ENCODE data around the gene SCD5. TPM values are rescaled to one million over a fixed set of nuclear protein-coding genes. Genes with fewer than 3 reads are reported as not detected.

The SCD5 gene
- polyA plus RNA-seq, 1 donor from 2014 or later: 212 TPM

DNA sequence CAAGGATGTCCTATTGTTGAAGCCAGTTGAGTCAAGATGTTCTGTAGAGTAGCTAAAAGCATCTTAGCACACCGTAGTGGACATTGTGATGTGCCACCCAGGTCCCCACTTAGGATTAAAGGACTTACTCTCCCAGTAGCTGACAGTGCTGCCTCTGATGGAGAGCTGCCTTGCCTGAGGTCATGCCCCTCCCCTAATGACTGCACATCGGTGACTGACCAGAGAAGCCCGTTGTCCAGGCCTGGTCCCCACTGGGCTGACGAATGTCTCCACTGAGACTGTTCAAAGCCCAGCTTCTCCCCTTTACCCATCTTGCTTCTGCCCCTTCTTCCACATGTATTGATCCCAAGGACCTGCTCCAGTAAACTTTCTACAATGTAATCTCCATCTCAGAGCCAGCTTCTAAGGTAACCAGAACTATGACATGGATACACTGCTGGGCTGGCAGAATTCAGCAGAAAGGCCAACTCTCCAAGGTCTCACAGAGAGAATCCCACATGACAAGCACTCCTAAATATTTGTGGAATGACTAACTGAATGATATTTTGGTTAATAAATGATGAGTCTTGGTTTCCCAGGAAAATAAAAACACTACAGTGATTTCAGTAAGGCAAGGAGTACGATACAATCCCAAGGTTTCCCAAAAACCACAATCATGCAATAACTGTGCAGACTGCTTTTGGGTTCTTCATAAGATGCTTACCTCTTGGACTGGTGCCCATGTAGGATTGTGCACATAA, 154.4 kb downstream of the SCD5 start:
- no peak overlapping the region for H3K9ac ChIP-seq (ENCODE audit: low read length)
- H3K9me2 ChIP-seq (ENCODE audit: insufficient read depth, low read length): no peaks in the 10 kb centered on the region
- H3K27ac ChIP-seq (ENCODE audit: low read length): no peak overlapping the region
- no peaks in the 10 kb centered on the region for H3K36me3 ChIP-seq (ENCODE audit: insufficient read depth, low read length)
- H3K27me3 ChIP-seq (ENCODE audit: insufficient read depth, low read depth, low read length): no peaks in the 10 kb centered on the region
- no peak overlapping the region for H3K4me2 ChIP-seq (ENCODE audit: low read length)
- TF ChIP-seq EP300 (conservative IDR thresholded peaks at IDR 0.05; ENCODE audit: poor library complexity, severe bottlenecking) (no peak), EZH2 (IDR thresholded peaks at IDR 0.05; ENCODE audit: borderline replicate concordance, insufficient read depth, low read length, poor library complexity, severe bottlenecking) (no peak), TAF1 (IDR thresholded peaks at IDR 0.05; ENCODE audit: low read depth) (no peak), POLR2AphosphoS5 (IDR thresholded peaks at IDR 0.05) (no peak), RAD21 (conservative IDR thresholded peaks at IDR 0.05) (no peak), SMC3 (conservative IDR thresholded peaks at IDR 0.05; ENCODE audit: poor library complexity) (no peak), MXI1 (conservative IDR thresholded peaks at IDR 0.05; ENCODE audit: poor library complexity, severe bottlenecking) (no peak)
- TF ChIP-seq, protein P1, sequence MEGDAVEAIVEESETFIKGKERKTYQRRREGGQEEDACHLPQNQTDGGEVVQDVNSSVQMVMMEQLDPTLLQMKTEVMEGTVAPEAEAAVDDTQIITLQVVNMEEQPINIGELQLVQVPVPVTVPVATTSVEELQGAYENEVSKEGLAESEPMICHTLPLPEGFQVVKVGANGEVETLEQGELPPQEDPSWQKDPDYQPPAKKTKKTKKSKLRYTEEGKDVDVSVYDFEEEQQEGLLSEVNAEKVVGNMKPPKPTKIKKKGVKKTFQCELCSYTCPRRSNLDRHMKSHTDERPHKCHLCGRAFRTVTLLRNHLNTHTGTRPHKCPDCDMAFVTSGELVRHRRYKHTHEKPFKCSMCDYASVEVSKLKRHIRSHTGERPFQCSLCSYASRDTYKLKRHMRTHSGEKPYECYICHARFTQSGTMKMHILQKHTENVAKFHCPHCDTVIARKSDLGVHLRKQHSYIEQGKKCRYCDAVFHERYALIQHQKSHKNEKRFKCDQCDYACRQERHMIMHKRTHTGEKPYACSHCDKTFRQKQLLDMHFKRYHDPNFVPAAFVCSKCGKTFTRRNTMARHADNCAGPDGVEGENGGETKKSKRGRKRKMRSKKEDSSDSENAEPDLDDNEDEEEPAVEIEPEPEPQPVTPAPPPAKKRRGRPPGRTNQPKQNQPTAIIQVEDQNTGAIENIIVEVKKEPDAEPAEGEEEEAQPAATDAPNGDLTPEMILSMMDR (IDR thresholded peaks at IDR 0.05; ENCODE audit: poor library complexity, severe bottlenecking): no peak
- TF ChIP-seq, protein P2, sequence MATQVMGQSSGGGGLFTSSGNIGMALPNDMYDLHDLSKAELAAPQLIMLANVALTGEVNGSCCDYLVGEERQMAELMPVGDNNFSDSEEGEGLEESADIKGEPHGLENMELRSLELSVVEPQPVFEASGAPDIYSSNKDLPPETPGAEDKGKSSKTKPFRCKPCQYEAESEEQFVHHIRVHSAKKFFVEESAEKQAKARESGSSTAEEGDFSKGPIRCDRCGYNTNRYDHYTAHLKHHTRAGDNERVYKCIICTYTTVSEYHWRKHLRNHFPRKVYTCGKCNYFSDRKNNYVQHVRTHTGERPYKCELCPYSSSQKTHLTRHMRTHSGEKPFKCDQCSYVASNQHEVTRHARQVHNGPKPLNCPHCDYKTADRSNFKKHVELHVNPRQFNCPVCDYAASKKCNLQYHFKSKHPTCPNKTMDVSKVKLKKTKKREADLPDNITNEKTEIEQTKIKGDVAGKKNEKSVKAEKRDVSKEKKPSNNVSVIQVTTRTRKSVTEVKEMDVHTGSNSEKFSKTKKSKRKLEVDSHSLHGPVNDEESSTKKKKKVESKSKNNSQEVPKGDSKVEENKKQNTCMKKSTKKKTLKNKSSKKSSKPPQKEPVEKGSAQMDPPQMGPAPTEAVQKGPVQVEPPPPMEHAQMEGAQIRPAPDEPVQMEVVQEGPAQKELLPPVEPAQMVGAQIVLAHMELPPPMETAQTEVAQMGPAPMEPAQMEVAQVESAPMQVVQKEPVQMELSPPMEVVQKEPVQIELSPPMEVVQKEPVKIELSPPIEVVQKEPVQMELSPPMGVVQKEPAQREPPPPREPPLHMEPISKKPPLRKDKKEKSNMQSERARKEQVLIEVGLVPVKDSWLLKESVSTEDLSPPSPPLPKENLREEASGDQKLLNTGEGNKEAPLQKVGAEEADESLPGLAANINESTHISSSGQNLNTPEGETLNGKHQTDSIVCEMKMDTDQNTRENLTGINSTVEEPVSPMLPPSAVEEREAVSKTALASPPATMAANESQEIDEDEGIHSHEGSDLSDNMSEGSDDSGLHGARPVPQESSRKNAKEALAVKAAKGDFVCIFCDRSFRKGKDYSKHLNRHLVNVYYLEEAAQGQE (IDR thresholded peaks at IDR 0.05; ENCODE audit: borderline replicate concordance): no peak
- H3F3A ChIP-seq (ENCODE audit: insufficient read depth, low read length, poor library complexity, severe bottlenecking): no peaks in the 10 kb centered on the region
- no peaks in the 10 kb centered on the region for H3K9me3 ChIP-seq (ENCODE audit: low read length)
- no peaks in the 10 kb centered on the region for H4K20me1 ChIP-seq (ENCODE audit: insufficient read depth)
- H3K79me2 ChIP-seq (replicated peaks; ENCODE audit: insufficient read depth, low read length): no peaks in the 10 kb centered on the region
- no peak overlapping the region for H3K4me3 ChIP-seq (ENCODE audit: low read length)
- no peak overlapping the region for H2AFZ ChIP-seq (ENCODE audit: low read depth, low read length)

DNA sequence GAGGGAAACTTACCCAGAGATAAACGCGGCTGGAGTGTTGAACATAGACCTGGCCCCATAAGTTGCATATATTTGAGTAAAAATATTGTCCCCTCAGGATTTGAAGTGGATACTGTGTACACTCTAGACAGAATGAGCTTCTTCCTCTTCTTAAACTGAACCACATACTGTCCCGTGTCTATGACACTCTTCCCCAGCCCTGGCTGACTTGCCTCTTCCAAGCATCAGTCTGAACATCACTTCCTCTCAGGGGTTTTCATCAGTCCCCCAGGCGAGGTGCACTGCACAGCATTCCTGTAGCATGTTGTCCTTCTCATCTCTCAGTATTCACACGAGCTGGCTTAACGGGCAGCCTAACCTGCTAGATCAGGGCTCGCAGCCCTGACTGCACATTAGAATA, 156.3 kb downstream of the SCD5 start:
- Histone ChIP-seq H2AFZ (ENCODE audit: low read depth, low read length) (no peak overlapping the region), H3K79me2 (replicated peaks; ENCODE audit: insufficient read depth, low read length) (no peaks in the 10 kb centered on the region), H3K4me2 (ENCODE audit: low read length) (no peak overlapping the region), H3K36me3 (ENCODE audit: insufficient read depth, low read length) (no peaks in the 10 kb centered on the region), H3K9ac (ENCODE audit: low read length) (no peak overlapping the region), H3K9me2 (ENCODE audit: insufficient read depth, low read length) (no peaks in the 10 kb centered on the region), H3K4me3 (ENCODE audit: low read length) (no peak overlapping the region), H3K27me3 (ENCODE audit: insufficient read depth, low read depth, low read length) (no peaks in the 10 kb centered on the region), H3F3A (ENCODE audit: insufficient read depth, low read length, poor library complexity, severe bottlenecking) (no peaks in the 10 kb centered on the region), H3K9me3 (ENCODE audit: low read length) (no peaks in the 10 kb centered on the region), H4K20me1 (ENCODE audit: insufficient read depth) (no peaks in the 10 kb centered on the region), H3K27ac (ENCODE audit: low read length) (no peak overlapping the region)
- no peak for TF ChIP-seq TAF1 (IDR thresholded peaks at IDR 0.05; ENCODE audit: low read depth)
- no peak for TF ChIP-seq EZH2 (IDR thresholded peaks at IDR 0.05; ENCODE audit: borderline replicate concordance, insufficient read depth, low read length, poor library complexity, severe bottlenecking)
- TF ChIP-seq MXI1 (conservative IDR thresholded peaks at IDR 0.05; ENCODE audit: poor library complexity, severe bottlenecking): no peak
- TF ChIP-seq POLR2AphosphoS5 (IDR thresholded peaks at IDR 0.05): no peak
- TF ChIP-seq SMC3 (conservative IDR thresholded peaks at IDR 0.05; ENCODE audit: poor library complexity): no peak
- no peak for TF ChIP-seq RAD21 (conservative IDR thresholded peaks at IDR 0.05)
- TF ChIP-seq, protein P1 (IDR thresholded peaks at IDR 0.05; ENCODE audit: poor library complexity, severe bottlenecking): no peak
- TF ChIP-seq, protein P2 (IDR thresholded peaks at IDR 0.05; ENCODE audit: borderline replicate concordance): no peak
- no peak for TF ChIP-seq EP300 (conservative IDR thresholded peaks at IDR 0.05; ENCODE audit: poor library complexity, severe bottlenecking)

Measured in neural cell (in vitro differentiated cells).